ENCODE results near the gene DEPDC1B.

- no peak for TF ChIP-seq CTCF (IDR thresholded peaks at IDR 0.05)
- TF ChIP-seq POLR2A (IDR thresholded peaks at IDR 0.05), result no peak
Measured at GRCh38 chr5:60710362-60710761, 10.4 kb upstream of the DEPDC1B start.

All from Peyer's patch (tissue), 4 donors.